ENCODE data around the gene GCN1.

GRCh38 chr12:120095736-120096135 lies 98.8 kb downstream of the GCN1 start:
- TF ChIP-seq RFX5 (IDR thresholded peaks at IDR 0.05; ENCODE audit: low read depth, low read length) (no peak), ZNF592 (IDR thresholded peaks at IDR 0.05) (no peak), E2F4 (IDR thresholded peaks at IDR 0.05; ENCODE audit: low read depth, low read length) (no peak), USF2 (IDR thresholded peaks at IDR 0.05; ENCODE audit: borderline replicate concordance, low read depth, low read length) (no peak), POU2F2 (IDR thresholded peaks at IDR 0.05; ENCODE audit: borderline replicate concordance, low read depth, low read length) (no peak), ATF2 (IDR thresholded peaks at IDR 0.05; ENCODE audit: low read length) (no peak), CHD1 (IDR thresholded peaks at IDR 0.05; ENCODE audit: low read depth, low read length) (no peak), REST (IDR thresholded peaks at IDR 0.05; ENCODE audit: low read depth, low read length) (no peak), ZNF207 (IDR thresholded peaks at IDR 0.05; ENCODE audit: borderline replicate concordance) (no peak), ZNF274 (IDR thresholded peaks at IDR 0.05; ENCODE audit: insufficient read depth, insufficient read length) (no peak), KAT2A (conservative IDR thresholded peaks at IDR 0.05; ENCODE audit: control insufficient read depth, low read depth, low read length) (no peak)
